GM12878 (cell line): ENCODE results near the gene CREB3L4. TPM values are rescaled to one million over a fixed set of nuclear protein-coding genes. Genes with fewer than 3 reads are reported as not detected.
A peak's percentile ranks its signal among the peaks of the same experiment; 100 is the strongest.

ENCODE experiments used
- ATF3 ChIP-seq: IDR thresholded peaks from 2 replicates; pipeline ENCODE4 v1.6.1; 2011; ENCODE audit warnings: low read depth, mild to moderate bottlenecking, low read length, moderate library complexity, borderline replicate concordance; ENCODE audit errors: extremely low read depth
- BCLAF1 ChIP-seq: fragments of 450-650 bp; IDR thresholded peaks from 2 replicates; pipeline ENCODE4 v1.6.1; 2017; ENCODE audit warnings: antibody characterized with exemption, mild to moderate bottlenecking, moderate library complexity
- CEBPB ChIP-seq, 2 experiments: fragments of 150-350 bp in 1 of 2; IDR thresholded peaks; 2 replicates each; pipeline ENCODE4 v1.6.1; 2012 to 2014; ENCODE audit warnings: low read depth in 2 of 2, low read length in 2 of 2, borderline replicate concordance in 1 of 2, inconsistent platforms in 1 of 2
- CHD2 ChIP-seq: IDR thresholded peaks from 2 replicates; pipeline ENCODE4 v1.6.1; 2011; ENCODE audit warnings: low read depth, low read length, improper control_type of control experiment, borderline replicate concordance
- CUX1 ChIP-seq: IDR thresholded peaks from 2 replicates; pipeline ENCODE4 v1.6.1; 2012; ENCODE audit warnings: improper control_type of control experiment, low read depth, low read length; ENCODE audit not compliant: insufficient replicate concordance
- DPF2 ChIP-seq: fragments of 450-650 bp; IDR thresholded peaks from 2 replicates; pipeline ENCODE4 v1.6.1; 2017; ENCODE audit warnings: mild to moderate bottlenecking
- ESRRA ChIP-seq: IDR thresholded peaks from 2 replicates; pipeline ENCODE4 v1.6.1; 2012; ENCODE audit warnings: mild to moderate bottlenecking, low read length, improper control_type of control experiment
- KLF5 ChIP-seq: fragments of 450-650 bp; IDR thresholded peaks from 2 replicates; pipeline ENCODE4 v1.6.1; 2014; ENCODE audit warnings: mild to moderate bottlenecking; ENCODE audit not compliant: partially characterized antibody
- POLR2A ChIP-seq: IDR thresholded peaks from 2 replicates; pipeline ENCODE4 v1.6.1; 2011; ENCODE audit warnings: low read depth, mild to moderate bottlenecking, low read length
- RB1 ChIP-seq: fragments of 450-650 bp; formaldehyde crosslinking; IDR thresholded peaks from 2 replicates; pipeline ENCODE4 v1.6.1; 2017; ENCODE audit warnings: mild to moderate bottlenecking, borderline replicate concordance
- REST ChIP-seq: IDR thresholded peaks from 2 replicates; pipeline ENCODE4 v1.6.1; 2012; ENCODE audit warnings: mild to moderate bottlenecking, low read depth, low read length
- RFX5 ChIP-seq: IDR thresholded peaks from 2 replicates; pipeline ENCODE4 v1.6.1; 2011; ENCODE audit warnings: low read depth, low read length, improper control_type of control experiment
- RUNX3 ChIP-seq: IDR thresholded peaks from 2 replicates; pipeline ENCODE4 v1.6.1; 2012; ENCODE audit warnings: low read length, inconsistent platforms
- SMARCA5 ChIP-seq: fragments of 450-650 bp; IDR thresholded peaks from 2 replicates; pipeline ENCODE4 v1.6.1; 2017; ENCODE audit warnings: mild to moderate bottlenecking
- SMC3 ChIP-seq: IDR thresholded peaks from 2 replicates; pipeline ENCODE4 v1.6.1; 2011; ENCODE audit warnings: low read length, improper control_type of control experiment, borderline replicate concordance
- TCF3 ChIP-seq: IDR thresholded peaks from 2 replicates; pipeline ENCODE4 v1.6.1; 2012; ENCODE audit warnings: low read depth, mild to moderate bottlenecking, low read length, borderline replicate concordance; ENCODE audit not compliant: insufficient read depth
- ZBED1 ChIP-seq: IDR thresholded peaks from 2 replicates; pipeline ENCODE4 v1.6.1; 2016; ENCODE audit warnings: borderline replicate concordance
- ZZZ3 ChIP-seq: IDR thresholded peaks from 2 replicates; pipeline ENCODE4 v1.6.1; 2011; ENCODE audit warnings: low read depth; ENCODE audit not compliant: control insufficient read depth, insufficient read length
- polyA plus RNA-seq, 11 experiments: library from polyadenylated mRNA; depleted of rRNA in 4 of 11; unstranded in 6 of 11; stranded (reverse) in 5 of 11; fragments of >200 nt; fragmentation: Nextera tagmentation in 4 of 11; fragmentation: Illumina TruSeq in 1 of 11; extraction: Ambion mirVana in 4 of 11; extraction: Trizol in 1 of 11; gene quantifications; 1 replicate in 1 of 11; 2 replicates in 10 of 11; pipeline versions ENCODE4 v1.2.1 to v1.2.3, GENCODE V29; 2011 to 2016; ENCODE audit warnings: inconsistent platforms in 2 of 11, missing spikeins in 2 of 11, low read depth in 1 of 11
- total RNA-seq, 4 experiments: library from RNA; depleted of rRNA in 3 of 4; stranded (reverse); fragments of >200 nt in 3 of 4; fragmentation: Illumina TruSeq in 1 of 4; extraction: Trizol in 1 of 4; gene quantifications; 2 replicates each; pipeline versions ENCODE4 v1.2.1 to v1.2.3, GENCODE V29; 2013 to 2021

The CREB3L4 gene
- total and polyA plus RNA-seq, 10 of the 15 experiments (the other 5 are each of a cell fraction or from before 2014, with no cell fraction given) = 9.7 to 14.0 (median 12.1) TPM

GRCh38 chr1:153922076-153922971 is 45.4 kb upstream of the CREB3L4 start (continued):
- no peak for TF ChIP-seq CUX1
- no peak for TF ChIP-seq RUNX3
- TF ChIP-seq ESRRA = no peak
- no peak for TF ChIP-seq CHD2
- TF ChIP-seq TCF3 = no peak
- TF ChIP-seq BCLAF1 = no peak
- no peak for TF ChIP-seq RFX5
- TF ChIP-seq ZZZ3 = no peak
- no peak for TF ChIP-seq REST
- TF ChIP-seq ATF3 = no peak
- no peak for TF ChIP-seq KLF5
- TF ChIP-seq SMC3 = no peak
- no peak for TF ChIP-seq ZBED1
- 0 out of 2 replicates have a peak, but pooled peaks have one; percentile 31 for TF ChIP-seq SMARCA5
- no peak for TF ChIP-seq RB1
- TF ChIP-seq CEBPB (IDR thresholded peaks at IDR 0.05; ENCODE audit: borderline replicate concordance in 1 of 2, low read depth in 2 of 2, low read length in 2 of 2) = no peak
- TF ChIP-seq DPF2 = no peak
- TF ChIP-seq POLR2A = peak; percentile 64
